ENCODE results near the gene ZBED6. TPM values are rescaled to one million over a fixed set of nuclear protein-coding genes. Genes with fewer than 3 reads are reported as not detected.

Gene ZBED6
- total and polyA plus RNA-seq, 2 of the 4 experiments (the other 2 are of a cell fraction) = 3.8 to 26.2 TPM

GRCh38 chr1:203765029-203765837 lies 30.2 kb upstream of the ZBED6 start, which contains the start of gene LAX1 (continued):
- TF ChIP-seq, protein P1, sequence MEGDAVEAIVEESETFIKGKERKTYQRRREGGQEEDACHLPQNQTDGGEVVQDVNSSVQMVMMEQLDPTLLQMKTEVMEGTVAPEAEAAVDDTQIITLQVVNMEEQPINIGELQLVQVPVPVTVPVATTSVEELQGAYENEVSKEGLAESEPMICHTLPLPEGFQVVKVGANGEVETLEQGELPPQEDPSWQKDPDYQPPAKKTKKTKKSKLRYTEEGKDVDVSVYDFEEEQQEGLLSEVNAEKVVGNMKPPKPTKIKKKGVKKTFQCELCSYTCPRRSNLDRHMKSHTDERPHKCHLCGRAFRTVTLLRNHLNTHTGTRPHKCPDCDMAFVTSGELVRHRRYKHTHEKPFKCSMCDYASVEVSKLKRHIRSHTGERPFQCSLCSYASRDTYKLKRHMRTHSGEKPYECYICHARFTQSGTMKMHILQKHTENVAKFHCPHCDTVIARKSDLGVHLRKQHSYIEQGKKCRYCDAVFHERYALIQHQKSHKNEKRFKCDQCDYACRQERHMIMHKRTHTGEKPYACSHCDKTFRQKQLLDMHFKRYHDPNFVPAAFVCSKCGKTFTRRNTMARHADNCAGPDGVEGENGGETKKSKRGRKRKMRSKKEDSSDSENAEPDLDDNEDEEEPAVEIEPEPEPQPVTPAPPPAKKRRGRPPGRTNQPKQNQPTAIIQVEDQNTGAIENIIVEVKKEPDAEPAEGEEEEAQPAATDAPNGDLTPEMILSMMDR (conservative IDR thresholded peaks at IDR 0.05; ENCODE audit: low read depth, low read length) = no peak
- TF ChIP-seq CEBPB (IDR thresholded peaks at IDR 0.05; ENCODE audit: low read depth, low read length) (no peak), NFE2L2 (IDR thresholded peaks at IDR 0.05; ENCODE audit: low read depth, low read length) (no peak), CHD1 (IDR thresholded peaks at IDR 0.05; ENCODE audit: low read depth, low read length) (no peak), POLR2A (IDR thresholded peaks at IDR 0.05; ENCODE audit: low read depth, low read length) (no peak)

All from IMR-90 (cell line).